ENCODE data around the gene SLC11A2. TPM values are rescaled to one million over a fixed set of nuclear protein-coding genes. Genes with fewer than 3 reads are reported as not detected.
"Not testable (repeated sequence)": the region's sequence is repeated elsewhere in the genome, so short reads cannot be mapped to it uniquely, and the experiment has no call there.

Gene SLC11A2
- polyA plus RNA-seq, 4 donors: 35.8 to 60.2 (median 51.1) TPM

- no peak for DNase-seq (ENCODE audit: low read depth in 4 of 4, low spot score in 3 of 4)
Observed at GRCh38 chr12:50953047-50953446, 73.1 kb downstream of the SLC11A2 start.

GRCh38 chr12:50952510-50952909, 73.7 kb downstream of the SLC11A2 start, which contains the start of gene HIGD1C:
Gene HIGD1C (plus strand): TSS chr12:50952544. CDS start chr12:50953999, 1,455 bp downstream.
- DNase-seq (ENCODE audit: low read depth in 4 of 4, low spot score in 3 of 4): no peak

GRCh38 chr12:50951112-50951511, 75.1 kb downstream of the SLC11A2 start:
- no peak for DNase-seq (ENCODE audit: low read depth in 4 of 4, low spot score in 3 of 4)

GRCh38 chr12:50949801-50950302, 76.3 kb downstream of the SLC11A2 start:
- DNase-seq (ENCODE audit: low read depth in 4 of 4, low spot score in 3 of 4): no peak

- DNase-seq (ENCODE audit: low read depth in 4 of 4, low spot score in 3 of 4): no peak
Observed at GRCh38 chr12:50948798-50949197, 77.4 kb downstream of the SLC11A2 start.

- DNase-seq (ENCODE audit: low read depth in 4 of 4, low spot score in 3 of 4): no peak
Observed at GRCh38 chr12:50947933-50948626, 78.1 kb downstream of the SLC11A2 start.

GRCh38 chr12:50937653-50938052, 88.5 kb downstream of the SLC11A2 start:
- DNase-seq (ENCODE audit: low read depth in 4 of 4, low spot score in 3 of 4): no peak

- DNase-seq (ENCODE audit: low read depth in 4 of 4, low spot score in 3 of 4): no peak
Observed at GRCh38 chr12:50936821-50937530, 89.2 kb downstream of the SLC11A2 start.

- DNase-seq (ENCODE audit: low read depth in 4 of 4, low spot score in 3 of 4): no peak
Observed at GRCh38 chr12:50934981-50935807, 91.0 kb downstream of the SLC11A2 start.

- no peak for DNase-seq (ENCODE audit: low read depth in 4 of 4, low spot score in 3 of 4)
Observed at GRCh38 chr12:50934371-50934851, 91.8 kb downstream of the SLC11A2 start.

GRCh38 chr12:50933459-50934124, 92.6 kb downstream of the SLC11A2 start:
- no peak for DNase-seq (ENCODE audit: low read depth in 4 of 4, low spot score in 3 of 4)

GRCh38 chr12:50932787-50933280, 93.3 kb downstream of the SLC11A2 start:
- DNase-seq (ENCODE audit: low read depth in 4 of 4, low spot score in 3 of 4): no peak

- not testable (repeated sequence) for DNase-seq (ENCODE audit: low read depth in 4 of 4, low spot score in 3 of 4)
Observed at GRCh38 chr12:50930477-50930876, 95.7 kb downstream of the SLC11A2 start.

GRCh38 chr12:50929831-50930230, 96.4 kb downstream of the SLC11A2 start:
- no peak for DNase-seq (ENCODE audit: low read depth in 4 of 4, low spot score in 3 of 4)

Other genes with a start within 250 kb of the SLC11A2 start
- under 1 TPM in 1 of 4 donors, not detected in 3; 0.08 TPM for gene TMPRSS12, start 183.5 kb downstream of the SLC11A2 start, polyA plus RNA-seq (ENCODE audit: insufficient read length in 4 of 4)
- gene HIGD1C, start 73.8 kb downstream of the SLC11A2 start, polyA plus RNA-seq (ENCODE audit: insufficient read length in 4 of 4): not detected
- 100 to 1,000 TPM in 2 of 4 donors, 10 to 100 TPM in 2; 77.6 to 137 (median 97.6) TPM for gene LETMD1, start 21.9 kb upstream of the SLC11A2 start, polyA plus RNA-seq (ENCODE audit: insufficient read length in 4 of 4)
- gene CSRNP2, start 57.2 kb upstream of the SLC11A2 start, polyA plus RNA-seq (ENCODE audit: insufficient read length in 4 of 4): 10 to 100 TPM; 37.5 to 46.6 (median 40.4) TPM
- 10 to 100 TPM; 44.2 to 65.5 (median 59.6) TPM for gene TFCP2, start 146.8 kb upstream of the SLC11A2 start, polyA plus RNA-seq (ENCODE audit: insufficient read length in 4 of 4)
- gene POU6F1, start 191.7 kb upstream of the SLC11A2 start, polyA plus RNA-seq (ENCODE audit: insufficient read length in 4 of 4): 10 to 100 TPM in 2 of 4 donors, 1 to 10 TPM in 2; 7.4 to 16.6 (median 10.0) TPM
- gene DAZAP2, start 212.4 kb upstream of the SLC11A2 start, polyA plus RNA-seq (ENCODE audit: insufficient read length in 4 of 4): 100 to 1,000 TPM; 152 to 298 (median 275) TPM
- gene SMAGP, start 244.0 kb upstream of the SLC11A2 start, polyA plus RNA-seq (ENCODE audit: insufficient read length in 4 of 4): 10 to 100 TPM; 11.2 to 26.2 (median 22.8) TPM